Stimulated activated effector memory CD8-positive, alpha-beta T cell treated with anti-CD3 and anti-CD28 coated beads, Interleukin-12 subunit alpha, Interleukin-12 subunit beta, amount 100 ng/mL, for 72 hours (primary cell): ENCODE results near the gene API5.

Experiments used
- ATAC-seq: fragments of 150-1000 bp; cut with Tn5 transposase; 2 replicates; pipeline ENCODE4 v1.10.0; 2021
- DNase-seq, 2 donors: peaks; one replicate each; pipeline ENCODE4 v3.0.0; 2021 to 2022; ENCODE audit warnings: low spot score in 2 of 2
- H3K27ac Mint-ChIP-seq: one replicate; pipeline ENCODE4 v1.8.0; 2022; ENCODE audit warnings: mild to moderate bottlenecking, mixed read lengths
- H3K36me3 Mint-ChIP-seq: one replicate; pipeline ENCODE4 v1.8.0; 2022; ENCODE audit warnings: mild to moderate bottlenecking, mixed read lengths
- H3K4me1 Mint-ChIP-seq: one replicate; pipeline ENCODE4 v1.8.0; 2022; ENCODE audit warnings: mixed read lengths
- H3K4me3 Mint-ChIP-seq: one replicate; pipeline ENCODE4 v1.8.0; 2022; ENCODE audit warnings: mild to moderate bottlenecking, mixed read lengths
- H3K9me3 Mint-ChIP-seq: one replicate; pipeline ENCODE4 v1.8.0; 2022; ENCODE audit warnings: mixed read lengths

Gene API5

DNA sequence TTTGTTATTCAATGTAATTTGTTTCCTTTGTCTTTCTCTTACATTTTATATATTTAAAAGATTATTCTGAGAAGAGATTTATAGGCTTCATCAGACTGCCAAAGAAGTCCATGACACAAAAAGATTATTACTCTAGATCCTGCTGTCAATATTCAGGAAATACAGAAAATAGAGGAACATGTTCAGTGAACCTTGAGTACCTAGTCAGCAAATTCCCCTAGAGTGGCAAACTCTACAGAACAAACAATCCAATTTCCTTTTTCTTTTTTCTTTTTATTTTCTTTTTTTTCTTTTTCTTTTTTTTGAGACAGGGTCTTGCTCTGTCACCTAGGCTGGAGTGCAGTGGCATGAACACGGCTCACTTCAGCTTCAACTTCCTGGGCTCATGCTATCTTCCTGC lies 70.8 kb downstream of the API5 start:
- peaks cover 73% of the 10 kb centered on the region for H3K36me3 Mint-ChIP-seq
- DNase-seq (no peak), ATAC-seq (no peak)
- no peaks in the 10 kb centered on the region for H3K9me3 Mint-ChIP-seq
- no peak overlapping the region for H3K27ac Mint-ChIP-seq
- H3K4me3 Mint-ChIP-seq: no peak overlapping the region
- peaks cover 6% of the 10 kb centered on the region for H3K4me1 Mint-ChIP-seq

DNA sequence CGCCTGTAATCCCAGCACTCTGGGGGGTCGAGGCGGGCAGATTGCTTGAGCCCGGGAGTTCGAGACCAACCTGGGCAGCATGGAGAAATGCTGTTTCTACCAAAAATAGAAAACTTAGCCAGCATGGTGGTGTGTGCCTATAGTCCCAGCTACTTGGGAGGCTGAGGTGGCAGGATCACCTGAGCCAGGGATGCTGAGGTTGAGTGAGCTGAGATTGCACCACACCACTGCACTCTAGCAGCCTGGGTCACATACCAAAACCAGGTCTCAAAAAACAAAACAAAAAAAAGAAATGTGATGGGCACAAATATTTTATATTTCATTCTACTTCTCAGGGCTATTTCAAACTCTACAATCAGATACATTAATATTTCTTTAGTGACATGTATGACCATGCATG lies 72.6 kb downstream of the API5 start:
- no peak overlapping the region for H3K4me3 Mint-ChIP-seq
- H3K4me1 Mint-ChIP-seq: peaks cover 6% of the 10 kb centered on the region
- no peak for DNase-seq
- peaks cover 74% of the 10 kb centered on the region for H3K36me3 Mint-ChIP-seq
- ATAC-seq: no peak
- no peak overlapping the region for H3K27ac Mint-ChIP-seq
- H3K9me3 Mint-ChIP-seq: no peaks in the 10 kb centered on the region

DNA sequence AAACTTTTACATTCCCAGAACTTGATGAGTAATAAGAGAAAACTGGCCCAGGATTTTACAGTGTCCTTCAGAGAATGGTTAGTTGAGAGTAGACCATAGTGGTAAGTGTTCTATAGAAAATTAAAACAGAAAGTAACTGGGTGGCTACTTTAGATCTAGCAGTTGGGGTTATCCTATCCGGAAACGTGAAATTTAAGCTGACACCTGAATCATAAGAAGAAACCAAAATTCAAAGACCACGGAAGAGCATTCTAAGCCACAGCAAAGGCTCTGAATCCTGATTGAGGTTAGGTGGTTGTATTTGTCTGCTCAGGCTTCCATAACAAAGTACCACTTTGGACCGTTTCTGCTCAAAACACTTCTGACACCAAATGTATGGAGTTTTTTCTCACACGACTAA lies 80.9 kb downstream of the API5 start:
- Mint-ChIP-seq H3K9me3 (no peaks in the 10 kb centered on the region), H3K36me3 (peaks cover 88% of the 10 kb centered on the region), H3K27ac (peak overlapping the region; percentile 12), H3K4me1 (no peaks in the 10 kb centered on the region), H3K4me3 (no peak overlapping the region)
- ATAC-seq (peak; percentile 78), DNase-seq (no peak)

DNA sequence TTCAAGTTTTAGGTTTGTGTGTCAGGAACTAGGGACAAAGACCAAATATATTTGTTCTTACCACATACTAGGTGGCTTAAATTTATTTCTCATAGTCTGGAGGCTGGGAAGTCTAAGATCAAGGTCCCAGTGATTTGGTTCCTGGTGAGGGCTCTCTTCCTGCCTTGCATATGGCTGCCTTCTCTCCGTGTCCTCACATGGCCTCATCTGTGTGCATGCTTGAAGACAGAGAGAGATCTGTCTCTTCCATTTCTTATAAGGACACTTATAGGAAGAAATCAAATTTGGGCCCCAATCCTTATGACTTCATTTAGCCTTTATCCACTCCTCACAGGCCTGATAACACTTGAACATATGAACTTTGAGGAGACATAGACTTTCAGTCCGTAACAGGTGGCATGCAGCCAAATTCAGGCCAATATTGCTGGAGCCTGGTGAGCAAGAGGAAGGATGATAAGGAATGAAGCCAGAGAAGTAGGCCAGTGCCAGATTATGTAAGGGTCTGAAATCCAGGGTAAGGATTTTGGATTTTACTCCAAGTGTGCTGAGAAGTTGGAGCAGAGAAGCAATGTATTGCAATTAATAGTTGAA lies 82.1 kb downstream of the API5 start:
- no peaks in the 10 kb centered on the region for H3K9me3 Mint-ChIP-seq
- H3K4me1 Mint-ChIP-seq: no peaks in the 10 kb centered on the region
- ATAC-seq (no peak), DNase-seq (no peak)
- no peak overlapping the region for H3K4me3 Mint-ChIP-seq
- H3K27ac Mint-ChIP-seq: peak overlapping the region; percentile 12
- H3K36me3 Mint-ChIP-seq: peaks cover 95% of the 10 kb centered on the region
